ENCODE measurements around the gene EEF2KMT.
"Not testable (repeated sequence)": the region's sequence is repeated elsewhere in the genome, so short reads cannot be mapped to it uniquely, and the experiment has no call there.

Gene EEF2KMT

GRCh38 chr16:5097470-5098220 is at the start of gene EEF2KMT:
TSS of gene EEF2KMT (minus strand) at chr16:5097795. CDS start at chr16:5097739, 56 bp downstream.
- peak in 1 of 2 donors; percentile 96 for DNase-seq

GRCh38 chr16:5144621-5144956 is 47.0 kb upstream of the EEF2KMT start:
- DNase-seq: not testable (repeated sequence)

GRCh38 chr16:5143761-5144620 is 46.4 kb upstream of the EEF2KMT start:
- no peak for DNase-seq

- DNase-seq: not testable (repeated sequence)
Observed at GRCh38 chr16:5140151-5140550, 42.6 kb upstream of the EEF2KMT start.

GRCh38 chr16:5134739-5135452 is 37.3 kb upstream of the EEF2KMT start:
- DNase-seq: not testable (repeated sequence)

GRCh38 chr16:5132915-5133600 is 35.5 kb upstream of the EEF2KMT start:
- DNase-seq: not testable (repeated sequence)

- not testable (repeated sequence) for DNase-seq
Observed at GRCh38 chr16:5131467-5132004, 33.9 kb upstream of the EEF2KMT start.

GRCh38 chr16:5117300-5118087 is 19.9 kb upstream of the EEF2KMT start:
- DNase-seq: peak; percentile 37 to 46

- DNase-seq: not testable (repeated sequence)
Observed at GRCh38 chr16:5116780-5117295, 19.2 kb upstream of the EEF2KMT start.

- not testable (repeated sequence) for DNase-seq
Observed at GRCh38 chr16:5110933-5111332, 13.3 kb upstream of the EEF2KMT start.

GRCh38 chr16:5108505-5109158 is 11.0 kb upstream of the EEF2KMT start:
- DNase-seq: no peak

GRCh38 chr16:5105039-5105438 is 7.4 kb upstream of the EEF2KMT start:
- DNase-seq: not testable (repeated sequence)

GRCh38 chr16:5103296-5104032 is 5.9 kb upstream of the EEF2KMT start:
- not testable (repeated sequence) for DNase-seq

GRCh38 chr16:5099174-5099573 is 1.6 kb upstream of the EEF2KMT start:
- DNase-seq: not testable (repeated sequence)

GRCh38 chr16:5098221-5099159 is 895 bp upstream of the EEF2KMT start:
- DNase-seq: peak; percentile 97 to 99

GRCh38 chr16:5097061-5097469 is 530 bp downstream of the EEF2KMT start:
- peak; percentile 25 to 40 for DNase-seq

GRCh38 chr16:5096437-5097060 is 1.0 kb downstream of the EEF2KMT start:
- not testable (repeated sequence) for DNase-seq
